Measurements from ENCODE around the gene TAOK2.

Gene TAOK2

DNA sequence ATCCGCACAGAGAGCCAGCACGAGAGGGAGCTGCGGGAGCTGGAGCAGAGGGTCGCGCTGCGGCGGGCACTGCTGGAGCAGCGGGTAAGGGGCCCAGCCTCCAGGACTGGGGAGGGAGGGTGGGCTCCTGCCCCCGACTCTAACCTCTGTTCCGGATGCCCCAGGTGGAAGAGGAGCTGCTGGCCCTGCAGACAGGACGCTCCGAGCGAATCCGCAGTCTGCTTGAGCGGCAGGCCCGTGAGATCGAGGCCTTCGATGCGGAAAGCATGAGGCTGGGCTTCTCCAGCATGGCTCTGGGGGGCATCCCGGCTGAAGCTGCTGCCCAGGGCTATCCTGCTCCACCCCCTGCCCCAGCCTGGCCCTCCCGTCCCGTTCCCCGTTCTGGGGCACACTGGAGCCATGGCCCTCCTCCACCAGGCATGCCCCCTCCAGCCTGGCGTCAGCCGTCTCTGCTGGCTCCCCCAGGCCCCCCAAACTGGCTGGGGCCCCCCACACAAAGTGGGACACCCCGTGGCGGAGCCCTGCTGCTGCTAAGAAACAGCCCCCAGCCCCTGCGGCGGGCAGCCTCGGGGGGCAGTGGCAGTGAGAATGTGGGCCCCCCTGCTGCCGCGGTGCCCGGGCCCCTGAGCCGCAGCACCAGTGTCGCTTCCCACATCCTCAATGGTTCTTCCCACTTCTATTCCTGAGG, 17.4 kb downstream of the TAOK2 start (continued):
- TF ChIP-seq, protein P1, sequence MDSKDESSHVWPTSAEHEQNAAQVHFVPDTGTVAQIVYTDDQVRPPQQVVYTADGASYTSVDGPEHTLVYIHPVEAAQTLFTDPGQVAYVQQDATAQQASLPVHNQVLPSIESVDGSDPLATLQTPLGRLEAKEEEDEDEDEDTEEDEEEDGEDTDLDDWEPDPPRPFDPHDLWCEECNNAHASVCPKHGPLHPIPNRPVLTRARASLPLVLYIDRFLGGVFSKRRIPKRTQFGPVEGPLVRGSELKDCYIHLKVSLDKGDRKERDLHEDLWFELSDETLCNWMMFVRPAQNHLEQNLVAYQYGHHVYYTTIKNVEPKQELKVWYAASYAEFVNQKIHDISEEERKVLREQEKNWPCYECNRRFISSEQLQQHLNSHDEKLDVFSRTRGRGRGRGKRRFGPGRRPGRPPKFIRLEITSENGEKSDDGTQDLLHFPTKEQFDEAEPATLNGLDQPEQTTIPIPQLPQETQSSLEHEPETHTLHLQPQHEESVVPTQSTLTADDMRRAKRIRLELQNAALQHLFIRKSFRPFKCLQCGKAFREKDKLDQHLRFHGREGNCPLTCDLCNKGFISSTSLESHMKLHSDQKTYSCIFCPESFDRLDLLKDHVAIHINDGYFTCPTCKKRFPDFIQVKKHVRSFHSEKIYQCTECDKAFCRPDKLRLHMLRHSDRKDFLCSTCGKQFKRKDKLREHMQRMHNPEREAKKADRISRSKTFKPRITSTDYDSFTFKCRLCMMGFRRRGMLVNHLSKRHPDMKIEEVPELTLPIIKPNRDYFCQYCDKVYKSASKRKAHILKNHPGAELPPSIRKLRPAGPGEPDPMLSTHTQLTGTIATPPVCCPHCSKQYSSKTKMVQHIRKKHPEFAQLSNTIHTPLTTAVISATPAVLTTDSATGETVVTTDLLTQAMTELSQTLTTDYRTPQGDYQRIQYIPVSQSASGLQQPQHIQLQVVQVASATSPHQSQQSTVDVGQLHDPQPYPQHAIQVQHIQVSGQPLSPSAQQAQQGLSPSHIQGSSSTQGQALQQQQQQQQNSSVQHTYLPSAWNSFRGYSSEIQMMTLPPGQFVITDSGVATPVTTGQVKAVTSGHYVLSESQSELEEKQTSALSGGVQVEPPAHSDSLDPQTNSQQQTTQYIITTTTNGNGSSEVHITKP (tag by site-specific recombination; IDR thresholded peaks at IDR 0.05): peak; percentile 53
- TF ChIP-seq, protein P2, sequence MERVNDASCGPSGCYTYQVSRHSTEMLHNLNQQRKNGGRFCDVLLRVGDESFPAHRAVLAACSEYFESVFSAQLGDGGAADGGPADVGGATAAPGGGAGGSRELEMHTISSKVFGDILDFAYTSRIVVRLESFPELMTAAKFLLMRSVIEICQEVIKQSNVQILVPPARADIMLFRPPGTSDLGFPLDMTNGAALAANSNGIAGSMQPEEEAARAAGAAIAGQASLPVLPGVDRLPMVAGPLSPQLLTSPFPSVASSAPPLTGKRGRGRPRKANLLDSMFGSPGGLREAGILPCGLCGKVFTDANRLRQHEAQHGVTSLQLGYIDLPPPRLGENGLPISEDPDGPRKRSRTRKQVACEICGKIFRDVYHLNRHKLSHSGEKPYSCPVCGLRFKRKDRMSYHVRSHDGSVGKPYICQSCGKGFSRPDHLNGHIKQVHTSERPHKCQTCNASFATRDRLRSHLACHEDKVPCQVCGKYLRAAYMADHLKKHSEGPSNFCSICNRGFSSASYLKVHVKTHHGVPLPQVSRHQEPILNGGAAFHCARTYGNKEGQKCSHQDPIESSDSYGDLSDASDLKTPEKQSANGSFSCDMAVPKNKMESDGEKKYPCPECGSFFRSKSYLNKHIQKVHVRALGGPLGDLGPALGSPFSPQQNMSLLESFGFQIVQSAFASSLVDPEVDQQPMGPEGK (tag by site-specific recombination; IDR thresholded peaks at IDR 0.05): peak; percentile 49; the same call in 1 of the 2 replicates
- TF ChIP-seq, protein P3, sequence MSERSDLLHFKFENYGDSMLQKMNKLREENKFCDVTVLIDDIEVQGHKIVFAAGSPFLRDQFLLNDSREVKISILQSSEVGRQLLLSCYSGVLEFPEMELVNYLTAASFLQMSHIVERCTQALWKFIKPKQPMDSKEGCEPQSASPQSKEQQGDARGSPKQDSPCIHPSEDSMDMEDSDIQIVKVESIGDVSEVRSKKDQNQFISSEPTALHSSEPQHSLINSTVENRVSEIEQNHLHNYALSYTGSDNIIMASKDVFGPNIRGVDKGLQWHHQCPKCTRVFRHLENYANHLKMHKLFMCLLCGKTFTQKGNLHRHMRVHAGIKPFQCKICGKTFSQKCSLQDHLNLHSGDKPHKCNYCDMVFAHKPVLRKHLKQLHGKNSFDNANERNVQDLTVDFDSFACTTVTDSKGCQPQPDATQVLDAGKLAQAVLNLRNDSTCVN (tag by site-specific recombination; optimal IDR thresholded peaks at IDR 0.05): no peak
- TF ChIP-seq ZNF747 (tag by site-specific recombination; IDR thresholded peaks at IDR 0.05): no peak
- TF ChIP-seq ZNF501 (tag by site-specific recombination; IDR thresholded peaks at IDR 0.05): no peak
- TF ChIP-seq HOXD13 (CRISPR knock-in tag; IDR thresholded peaks at IDR 0.05; ENCODE audit: borderline replicate concordance): no peak
- no peak for TF ChIP-seq ZNF2 (tag by site-specific recombination; IDR thresholded peaks at IDR 0.05)
- no peak for TF ChIP-seq ZNF16 (tag by site-specific recombination; IDR thresholded peaks at IDR 0.05; ENCODE audit: low read depth)
- no peak for TF ChIP-seq SCRT1 (tag by site-specific recombination; IDR thresholded peaks at IDR 0.05; ENCODE audit: borderline replicate concordance)
- no peak for TF ChIP-seq ZNF157 (tag by site-specific recombination; IDR thresholded peaks at IDR 0.05)

DNA sequence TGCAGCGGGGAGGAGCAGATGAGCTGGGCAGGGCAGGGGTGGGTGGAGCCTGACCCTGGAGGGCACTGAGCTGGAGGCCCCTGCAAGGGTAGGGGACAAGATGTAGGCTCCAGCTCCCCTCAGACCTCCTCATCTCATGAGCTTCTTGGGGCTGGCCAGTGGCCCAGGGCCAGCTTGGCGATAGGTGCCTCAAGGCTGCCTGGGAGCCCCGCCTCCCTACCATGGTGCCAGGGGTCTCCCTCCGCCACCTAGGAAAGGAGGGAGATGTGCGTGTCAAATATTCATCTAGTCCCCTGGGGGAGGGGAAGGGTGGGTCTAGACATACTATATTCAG, 17.9 kb downstream of the TAOK2 start:
- peaks cover 18 to 82% of the 10 kb centered on the region in 2 experiments for H3K36me3 ChIP-seq (ENCODE audit: control insufficient read depth in 2 of 2, insufficient read depth in 1 of 2, low read length in 2 of 2)
- TF ChIP-seq ZNF549 (tag by site-specific recombination; IDR thresholded peaks at IDR 0.05) (no peak), ZNF404 (tag by site-specific recombination; IDR thresholded peaks at IDR 0.05) (no peak), ZNF792 (tag by site-specific recombination; IDR thresholded peaks at IDR 0.05) (no peak), ZNF843 (tag by site-specific recombination; IDR thresholded peaks at IDR 0.05) (no peak)
- TF ChIP-seq, protein P4, sequence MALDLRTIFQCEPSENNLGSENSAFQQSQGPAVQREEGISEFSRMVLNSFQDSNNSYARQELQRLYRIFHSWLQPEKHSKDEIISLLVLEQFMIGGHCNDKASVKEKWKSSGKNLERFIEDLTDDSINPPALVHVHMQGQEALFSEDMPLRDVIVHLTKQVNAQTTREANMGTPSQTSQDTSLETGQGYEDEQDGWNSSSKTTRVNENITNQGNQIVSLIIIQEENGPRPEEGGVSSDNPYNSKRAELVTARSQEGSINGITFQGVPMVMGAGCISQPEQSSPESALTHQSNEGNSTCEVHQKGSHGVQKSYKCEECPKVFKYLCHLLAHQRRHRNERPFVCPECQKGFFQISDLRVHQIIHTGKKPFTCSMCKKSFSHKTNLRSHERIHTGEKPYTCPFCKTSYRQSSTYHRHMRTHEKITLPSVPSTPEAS (tag by site-specific recombination; IDR thresholded peaks at IDR 0.05): no peak
- TF ChIP-seq, protein P5, sequence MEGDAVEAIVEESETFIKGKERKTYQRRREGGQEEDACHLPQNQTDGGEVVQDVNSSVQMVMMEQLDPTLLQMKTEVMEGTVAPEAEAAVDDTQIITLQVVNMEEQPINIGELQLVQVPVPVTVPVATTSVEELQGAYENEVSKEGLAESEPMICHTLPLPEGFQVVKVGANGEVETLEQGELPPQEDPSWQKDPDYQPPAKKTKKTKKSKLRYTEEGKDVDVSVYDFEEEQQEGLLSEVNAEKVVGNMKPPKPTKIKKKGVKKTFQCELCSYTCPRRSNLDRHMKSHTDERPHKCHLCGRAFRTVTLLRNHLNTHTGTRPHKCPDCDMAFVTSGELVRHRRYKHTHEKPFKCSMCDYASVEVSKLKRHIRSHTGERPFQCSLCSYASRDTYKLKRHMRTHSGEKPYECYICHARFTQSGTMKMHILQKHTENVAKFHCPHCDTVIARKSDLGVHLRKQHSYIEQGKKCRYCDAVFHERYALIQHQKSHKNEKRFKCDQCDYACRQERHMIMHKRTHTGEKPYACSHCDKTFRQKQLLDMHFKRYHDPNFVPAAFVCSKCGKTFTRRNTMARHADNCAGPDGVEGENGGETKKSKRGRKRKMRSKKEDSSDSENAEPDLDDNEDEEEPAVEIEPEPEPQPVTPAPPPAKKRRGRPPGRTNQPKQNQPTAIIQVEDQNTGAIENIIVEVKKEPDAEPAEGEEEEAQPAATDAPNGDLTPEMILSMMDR (tag by site-specific recombination; IDR thresholded peaks at IDR 0.05): no peak
- TF ChIP-seq, protein P6, sequence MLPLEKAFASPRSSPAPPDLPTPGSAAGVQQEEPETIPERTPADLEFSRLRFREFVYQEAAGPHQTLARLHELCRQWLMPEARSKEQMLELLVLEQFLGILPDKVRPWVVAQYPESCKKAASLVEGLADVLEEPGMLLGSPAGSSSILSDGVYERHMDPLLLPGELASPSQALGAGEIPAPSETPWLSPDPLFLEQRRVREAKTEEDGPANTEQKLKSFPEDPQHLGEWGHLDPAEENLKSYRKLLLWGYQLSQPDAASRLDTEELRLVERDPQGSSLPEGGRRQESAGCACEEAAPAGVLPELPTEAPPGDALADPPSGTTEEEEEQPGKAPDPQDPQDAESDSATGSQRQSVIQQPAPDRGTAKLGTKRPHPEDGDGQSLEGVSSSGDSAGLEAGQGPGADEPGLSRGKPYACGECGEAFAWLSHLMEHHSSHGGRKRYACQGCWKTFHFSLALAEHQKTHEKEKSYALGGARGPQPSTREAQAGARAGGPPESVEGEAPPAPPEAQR (tag by site-specific recombination; IDR thresholded peaks at IDR 0.05): no peak
- TF ChIP-seq, protein P7, sequence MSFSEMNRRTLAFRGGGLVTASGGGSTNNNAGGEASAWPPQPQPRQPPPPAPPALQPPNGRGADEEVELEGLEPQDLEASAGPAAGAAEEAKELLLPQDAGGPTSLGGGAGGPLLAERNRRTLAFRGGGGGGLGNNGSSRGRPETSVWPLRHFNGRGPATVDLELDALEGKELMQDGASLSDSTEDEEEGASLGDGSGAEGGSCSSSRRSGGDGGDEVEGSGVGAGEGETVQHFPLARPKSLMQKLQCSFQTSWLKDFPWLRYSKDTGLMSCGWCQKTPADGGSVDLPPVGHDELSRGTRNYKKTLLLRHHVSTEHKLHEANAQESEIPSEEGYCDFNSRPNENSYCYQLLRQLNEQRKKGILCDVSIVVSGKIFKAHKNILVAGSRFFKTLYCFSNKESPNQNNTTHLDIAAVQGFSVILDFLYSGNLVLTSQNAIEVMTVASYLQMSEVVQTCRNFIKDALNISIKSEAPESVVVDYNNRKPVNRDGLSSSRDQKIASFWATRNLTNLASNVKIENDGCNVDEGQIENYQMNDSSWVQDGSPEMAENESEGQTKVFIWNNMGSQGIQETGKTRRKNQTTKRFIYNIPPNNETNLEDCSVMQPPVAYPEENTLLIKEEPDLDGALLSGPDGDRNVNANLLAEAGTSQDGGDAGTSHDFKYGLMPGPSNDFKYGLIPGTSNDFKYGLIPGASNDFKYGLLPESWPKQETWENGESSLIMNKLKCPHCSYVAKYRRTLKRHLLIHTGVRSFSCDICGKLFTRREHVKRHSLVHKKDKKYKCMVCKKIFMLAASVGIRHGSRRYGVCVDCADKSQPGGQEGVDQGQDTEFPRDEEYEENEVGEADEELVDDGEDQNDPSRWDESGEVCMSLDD (tag by site-specific recombination; IDR thresholded peaks at IDR 0.05): no peak

More for the DNA sequence above, 17.9 kb downstream of the TAOK2 start:
- ChIA-PET CTCF (no interaction called here), POLR2A (interaction anchor here (0.5 to 1.9 kb wide), 9 partner anchors 10 to 92 kb away, joined by 3 to 7 read pairs (median 3); partner anchors contain the start of genes SEZ6L2 and TAOK2)
- no peaks in the 10 kb centered on the region for H3K9me3 ChIP-seq (ENCODE audit: control insufficient read depth, insufficient read depth, low read depth, low read length)
- no peak overlapping the region for H3K27ac ChIP-seq (ENCODE audit: extremely low read depth, low read depth, low read length)
- no peak overlapping the region for H3K4me3 ChIP-seq (ENCODE audit: low read depth, low read length)
- H3K4me1 ChIP-seq (ENCODE audit: control insufficient read depth, insufficient read depth, low read length): no peaks in the 10 kb centered on the region; the same call in 1 of the 2 replicates

All from HEK293 (cell line).